Hepatic stellate cell (primary cell): ENCODE measurements around the gene NUMB.

Experiments used
- DNase-seq: peaks from one replicate; pipeline ENCODE4 v3.0.0; 2011; ENCODE audit warnings: low spot score

NUMB gene

GRCh38 chr14:73261075-73261474, 197.3 kb downstream of the NUMB start:
- DNase-seq = peak; percentile 14

GRCh38 chr14:73260574-73260973, 197.8 kb downstream of the NUMB start:
- peak; percentile 7 for DNase-seq

- peak; percentile 6 for DNase-seq
These were observed 198.5 kb downstream of the NUMB start for GRCh38 chr14:73259837-73260236.

- no peak for DNase-seq
These were observed 199.3 kb downstream of the NUMB start for GRCh38 chr14:73258845-73259611.

- no peak for DNase-seq
These were observed 200.3 kb downstream of the NUMB start for GRCh38 chr14:73258076-73258475.

GRCh38 chr14:73255693-73256225, 202.6 kb downstream of the NUMB start:
- no peak for DNase-seq

- no peak for DNase-seq
These were observed 203.3 kb downstream of the NUMB start for GRCh38 chr14:73255005-73255400.

- no peak for DNase-seq
These were observed 203.9 kb downstream of the NUMB start for GRCh38 chr14:73254247-73255004.

- DNase-seq = no peak
These were observed 204.6 kb downstream of the NUMB start for GRCh38 chr14:73253721-73254120.

- no peak for DNase-seq
These were observed 205.1 kb downstream of the NUMB start for GRCh38 chr14:73253323-73253610.

- DNase-seq = no peak
These were observed 205.6 kb downstream of the NUMB start for GRCh38 chr14:73252491-73253322.

GRCh38 chr14:73251516-73252215, 206.7 kb downstream of the NUMB start:
- DNase-seq = no peak

- no peak for DNase-seq
These were observed 207.4 kb downstream of the NUMB start for GRCh38 chr14:73250781-73251500.

GRCh38 chr14:73250317-73250713, 208.0 kb downstream of the NUMB start:
- no peak for DNase-seq

- DNase-seq = no peak
These were observed 208.6 kb downstream of the NUMB start for GRCh38 chr14:73249564-73250316.

- DNase-seq = no peak
These were observed 209.2 kb downstream of the NUMB start for GRCh38 chr14:73249108-73249507.

GRCh38 chr14:73248108-73248868, 210.1 kb downstream of the NUMB start:
- no peak for DNase-seq

GRCh38 chr14:73246387-73247150, 211.8 kb downstream of the NUMB start:
- no peak for DNase-seq
